ENCODE results near the gene SLC2A8. TPM values are rescaled to one million over a fixed set of nuclear protein-coding genes. Genes with fewer than 3 reads are reported as not detected.

The SLC2A8 gene
- total RNA-seq, 1 donor from 2014 or later = 38.4 TPM

DNA sequence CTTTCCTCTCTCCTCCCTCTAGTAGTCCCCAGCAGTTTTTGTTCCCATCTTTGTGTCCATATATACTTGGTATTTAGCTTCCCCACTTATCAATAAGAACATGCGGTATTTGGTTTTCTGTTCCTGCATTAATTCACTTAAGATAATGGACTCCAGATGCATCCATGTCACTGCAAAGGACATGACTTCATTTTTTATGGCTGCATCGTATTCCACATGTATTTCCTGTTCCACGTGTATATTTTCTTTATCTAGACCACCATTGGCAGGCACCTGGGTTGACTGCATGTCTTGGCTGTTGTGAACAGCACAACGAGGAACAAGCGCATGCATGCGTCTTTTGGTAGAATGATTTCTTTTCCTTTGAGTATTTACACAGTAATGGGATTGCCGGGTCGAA is 33.4 kb downstream of the SLC2A8 start:
- DNase-seq (ENCODE audit: low spot score) = no peak

DNA sequence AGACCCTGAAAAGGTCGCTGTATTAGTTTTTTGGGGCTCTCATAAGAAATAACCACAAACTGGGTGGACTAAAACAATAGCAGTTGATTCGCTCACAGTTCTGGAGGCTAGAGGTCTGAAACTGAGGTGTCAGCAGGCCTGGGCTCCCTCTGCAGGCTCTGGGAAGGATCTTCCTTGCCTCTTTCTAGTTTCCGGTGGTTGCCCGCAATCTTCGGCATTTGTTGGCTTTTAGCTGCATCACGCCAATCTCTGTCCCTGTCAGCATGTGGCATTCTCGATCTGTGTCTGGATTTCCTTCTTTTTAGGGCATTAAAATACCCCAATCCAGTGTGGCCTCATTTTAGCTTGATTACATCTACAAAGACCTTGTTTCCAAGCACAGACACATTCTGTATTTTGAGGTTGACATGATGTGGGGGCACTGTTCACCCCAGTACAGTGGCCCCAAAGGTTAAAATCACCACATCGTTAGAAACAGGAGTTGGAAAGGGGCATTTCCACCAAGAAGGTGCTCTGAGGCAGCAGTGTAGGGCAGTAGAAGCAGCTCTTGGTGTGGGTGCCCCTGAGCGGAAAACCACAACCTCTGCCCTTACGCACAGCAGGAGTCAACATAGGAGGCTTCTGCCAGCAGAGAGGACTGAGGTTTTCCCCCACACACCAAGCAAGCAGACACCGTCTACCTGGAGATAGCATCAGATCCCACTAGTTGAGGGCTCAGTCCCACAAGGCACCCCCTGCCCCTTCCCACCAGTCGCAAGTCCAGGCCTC is 40.7 kb downstream of the SLC2A8 start:
- no peak for DNase-seq (ENCODE audit: low spot score)

DNA sequence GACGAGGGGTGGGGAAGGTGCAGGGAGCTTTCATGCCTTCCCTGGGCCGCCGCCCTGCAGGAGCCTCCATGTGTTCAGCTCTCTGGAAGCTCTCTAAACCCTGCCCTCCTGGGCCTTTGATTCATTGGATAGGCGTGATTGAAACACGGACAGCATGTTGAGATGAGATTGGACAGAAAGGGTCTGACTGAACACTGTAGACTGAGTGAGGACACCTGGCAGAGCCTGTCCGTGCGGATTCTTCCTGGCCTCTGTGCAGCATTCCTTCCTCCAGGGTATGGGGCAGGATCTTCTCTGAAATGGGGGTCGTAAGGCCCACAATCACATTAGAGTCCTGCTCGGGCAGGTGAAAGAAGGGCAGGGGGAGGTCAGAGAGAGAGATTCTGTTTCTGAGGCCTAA is 41.4 kb downstream of the SLC2A8 start:
- DNase-seq (ENCODE audit: low spot score) = no peak

DNA sequence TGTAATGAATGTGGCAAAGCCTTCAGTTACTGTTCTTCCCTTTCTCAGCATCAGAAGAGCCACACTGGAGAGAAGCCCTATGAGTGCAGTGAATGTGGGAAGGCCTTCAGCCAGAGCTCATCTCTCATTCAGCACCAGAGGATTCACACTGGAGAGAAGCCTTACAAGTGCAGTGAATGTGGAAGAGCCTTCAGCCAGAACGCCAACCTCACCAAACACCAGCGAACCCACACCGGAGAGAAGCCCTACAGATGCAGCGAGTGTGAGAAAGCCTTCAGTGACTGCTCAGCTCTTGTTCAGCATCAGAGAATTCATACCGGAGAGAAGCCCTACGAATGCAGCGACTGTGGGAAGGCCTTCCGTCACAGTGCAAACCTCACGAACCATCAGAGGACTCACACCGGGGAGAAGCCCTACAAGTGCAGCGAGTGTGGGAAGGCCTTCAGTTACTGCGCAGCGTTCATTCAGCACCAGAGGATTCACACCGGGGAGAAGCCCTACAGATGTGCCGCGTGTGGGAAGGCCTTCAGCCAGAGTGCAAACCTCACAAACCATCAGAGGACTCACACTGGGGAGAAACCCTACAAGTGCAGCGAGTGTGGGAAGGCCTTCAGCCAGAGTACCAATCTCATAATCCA is 47.4 kb downstream of the SLC2A8 start:
- no peak for DNase-seq (ENCODE audit: low spot score)

DNA sequence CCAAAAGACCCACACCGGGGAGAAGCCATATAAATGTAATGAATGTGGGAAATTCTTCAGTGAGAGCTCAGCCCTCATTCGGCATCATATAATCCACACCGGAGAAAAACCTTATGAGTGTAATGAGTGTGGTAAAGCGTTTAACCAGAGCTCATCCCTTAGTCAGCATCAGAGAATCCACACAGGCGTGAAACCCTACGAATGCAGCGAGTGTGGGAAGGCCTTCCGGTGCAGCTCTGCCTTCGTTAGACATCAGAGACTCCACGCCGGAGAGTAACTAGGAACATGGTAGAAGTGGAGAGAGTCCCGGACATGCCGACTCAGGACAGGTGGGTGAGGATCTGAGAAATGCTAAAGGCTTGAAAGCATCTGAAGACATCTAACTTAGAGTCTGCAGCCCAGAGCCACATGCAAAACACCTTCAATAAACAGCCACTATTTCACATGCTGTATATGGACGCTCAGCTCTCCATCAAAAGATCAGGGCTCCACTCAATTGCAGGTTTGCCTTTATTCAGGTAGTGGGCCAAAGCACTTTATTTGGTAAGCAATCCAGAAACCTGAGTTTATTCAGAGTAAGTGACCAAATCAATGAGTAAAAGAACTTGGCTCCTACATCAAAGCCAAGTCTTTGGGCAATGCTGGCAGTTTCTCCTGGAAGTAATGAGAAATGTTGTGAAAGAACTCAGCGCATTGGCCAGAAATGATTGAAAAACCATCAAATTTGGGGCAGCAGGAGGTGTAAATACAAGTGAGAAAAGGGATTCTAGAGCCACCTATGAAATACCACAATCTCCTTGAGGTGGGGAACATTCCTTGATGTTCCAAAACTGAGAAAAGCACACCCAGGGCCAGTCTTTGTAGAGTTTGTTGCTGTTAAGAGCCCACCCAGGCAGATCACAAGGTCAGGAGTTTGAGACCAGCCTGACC is 48.2 kb downstream of the SLC2A8 start:
- no peak for DNase-seq (ENCODE audit: low spot score)

DNA sequence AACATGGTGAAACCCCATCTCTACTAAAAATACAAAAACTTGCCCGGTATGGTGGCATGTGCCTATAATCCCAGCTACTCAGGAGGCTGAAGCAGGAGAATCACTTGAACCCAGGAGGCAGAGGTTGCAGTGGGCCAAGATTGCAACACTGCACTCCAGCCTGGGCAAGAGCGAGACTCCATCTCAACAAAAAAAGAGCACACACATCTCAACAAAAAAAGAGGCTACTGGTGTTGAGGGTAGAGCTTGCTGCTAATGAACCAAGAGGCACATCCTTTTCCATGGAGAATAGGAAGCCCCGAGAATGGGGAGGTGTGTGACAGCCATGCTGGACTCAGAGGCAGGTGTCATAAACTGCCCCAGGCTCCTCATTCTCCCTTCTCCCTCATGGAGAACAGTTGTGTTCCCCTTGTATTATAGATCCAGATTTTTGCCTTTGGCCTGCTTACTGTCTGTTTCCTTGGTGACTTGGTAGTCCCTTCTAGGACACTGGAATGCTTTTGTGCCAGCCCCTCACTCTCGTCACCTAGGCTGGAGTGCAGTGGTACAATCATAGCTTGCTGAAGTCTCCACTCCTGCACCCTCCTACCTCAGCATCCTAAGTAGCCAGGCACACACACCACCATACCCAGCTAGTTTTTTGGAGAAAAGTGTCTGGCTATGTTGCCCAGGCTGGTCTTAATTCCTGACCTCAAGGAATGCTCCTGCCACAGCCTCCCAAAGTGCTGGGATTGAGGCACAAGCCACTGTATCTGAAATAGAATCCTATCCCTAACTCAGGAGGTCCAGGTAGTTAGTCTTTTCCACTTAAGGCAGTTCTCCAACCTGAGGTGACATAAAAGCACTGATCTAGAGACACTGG is 49.1 kb downstream of the SLC2A8 start:
- no peak for DNase-seq (ENCODE audit: low spot score)

DNA sequence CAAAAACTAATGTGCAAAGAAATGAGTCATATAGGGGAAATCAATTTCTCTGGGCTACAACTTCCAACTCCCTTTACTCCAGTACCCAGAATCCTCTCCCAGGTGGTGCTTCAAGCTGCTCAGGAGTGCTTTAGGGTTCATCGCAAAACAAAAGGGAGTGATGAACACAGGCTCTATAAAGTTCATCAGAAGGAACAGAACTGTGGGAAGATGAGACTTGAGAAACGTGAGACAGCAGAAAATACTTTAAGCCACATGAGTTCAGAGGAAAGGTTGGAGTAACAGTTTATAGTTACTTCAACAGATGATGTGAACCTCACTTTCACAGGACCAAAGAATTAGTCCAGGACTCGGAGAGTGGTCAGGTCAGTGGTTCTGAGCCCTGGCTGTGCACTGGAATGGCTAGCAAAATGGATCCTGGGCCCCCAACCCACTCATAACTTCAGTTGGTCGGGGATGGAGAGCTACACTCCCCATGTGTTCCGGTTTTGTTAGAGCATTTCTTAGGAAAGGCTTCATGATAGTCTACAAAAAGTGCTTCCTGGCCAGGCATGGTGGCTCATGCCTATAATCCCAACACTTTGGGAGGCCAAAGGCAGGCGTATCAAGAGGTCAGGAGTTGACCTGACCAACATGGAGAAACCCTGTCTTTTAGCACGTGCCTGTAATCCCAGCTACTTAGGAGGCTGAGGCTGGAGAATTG is 49.9 kb downstream of the SLC2A8 start:
- no peak for DNase-seq (ENCODE audit: low spot score)

DNA sequence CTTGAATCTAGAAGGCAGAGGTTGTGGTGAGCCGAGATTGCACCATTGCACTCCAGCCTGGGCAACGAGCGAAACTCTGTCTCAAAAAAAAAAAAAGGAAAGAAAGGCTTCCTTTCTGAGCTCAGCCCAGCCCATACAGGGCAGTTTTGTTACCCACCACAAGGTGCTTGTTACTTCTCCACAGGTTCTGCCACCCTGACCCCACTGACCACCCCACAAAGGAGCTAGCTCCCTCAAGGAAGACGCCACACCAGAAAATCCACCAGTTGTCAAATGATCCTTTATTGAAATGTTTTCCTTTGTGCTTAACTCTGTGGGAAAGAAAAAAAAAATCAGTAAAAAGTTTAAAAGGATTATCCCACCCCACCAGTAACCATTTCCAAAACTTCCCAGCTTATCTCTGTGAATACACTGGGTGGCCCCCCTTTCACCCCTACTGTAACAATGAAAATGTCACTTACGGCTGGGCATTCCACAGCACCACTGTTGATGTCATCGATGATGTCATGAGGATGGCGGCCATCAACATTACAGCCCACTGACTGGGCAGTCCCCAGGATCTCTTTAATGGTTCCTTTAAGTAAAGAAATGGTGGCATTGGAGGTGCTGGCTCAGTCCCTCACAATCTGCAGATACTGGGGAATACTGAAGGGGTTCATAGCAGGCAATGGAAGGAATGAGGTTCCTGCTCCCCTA is 50.6 kb downstream of the SLC2A8 start:
- DNase-seq (ENCODE audit: low spot score) = no peak

DNA sequence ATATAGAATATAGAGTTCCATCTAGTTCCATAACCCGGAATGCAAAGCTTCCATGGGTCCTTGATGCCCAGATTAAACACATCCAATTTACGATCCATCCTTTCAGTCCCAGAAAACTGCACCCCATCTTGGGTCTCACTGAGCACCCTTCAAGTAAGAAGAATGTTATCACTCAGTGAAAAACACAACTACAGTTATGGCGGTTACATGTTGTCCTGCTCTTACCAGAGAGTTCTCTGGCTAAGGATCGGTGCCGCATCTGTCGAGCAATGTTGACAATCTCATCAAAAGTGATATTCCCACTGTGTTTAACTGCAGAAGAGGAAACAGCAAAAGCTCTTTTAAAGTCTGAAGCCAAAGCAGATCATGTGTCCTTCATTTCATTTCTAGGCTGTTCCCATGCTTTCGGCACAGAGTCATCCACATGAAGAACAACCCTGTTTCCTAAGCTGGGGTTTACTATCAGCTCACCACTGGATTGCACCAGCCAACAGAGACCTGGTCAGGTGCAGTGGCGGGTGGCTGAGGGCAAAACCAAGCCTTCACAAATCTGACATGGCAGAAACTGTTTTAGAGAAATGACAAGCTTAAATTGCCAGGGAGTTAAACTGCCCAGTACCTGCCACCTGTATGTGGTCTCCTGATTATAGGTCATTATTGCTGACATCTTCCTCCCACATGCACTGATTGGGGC is 51.3 kb downstream of the SLC2A8 start:
- no peak for DNase-seq (ENCODE audit: low spot score)

DNA sequence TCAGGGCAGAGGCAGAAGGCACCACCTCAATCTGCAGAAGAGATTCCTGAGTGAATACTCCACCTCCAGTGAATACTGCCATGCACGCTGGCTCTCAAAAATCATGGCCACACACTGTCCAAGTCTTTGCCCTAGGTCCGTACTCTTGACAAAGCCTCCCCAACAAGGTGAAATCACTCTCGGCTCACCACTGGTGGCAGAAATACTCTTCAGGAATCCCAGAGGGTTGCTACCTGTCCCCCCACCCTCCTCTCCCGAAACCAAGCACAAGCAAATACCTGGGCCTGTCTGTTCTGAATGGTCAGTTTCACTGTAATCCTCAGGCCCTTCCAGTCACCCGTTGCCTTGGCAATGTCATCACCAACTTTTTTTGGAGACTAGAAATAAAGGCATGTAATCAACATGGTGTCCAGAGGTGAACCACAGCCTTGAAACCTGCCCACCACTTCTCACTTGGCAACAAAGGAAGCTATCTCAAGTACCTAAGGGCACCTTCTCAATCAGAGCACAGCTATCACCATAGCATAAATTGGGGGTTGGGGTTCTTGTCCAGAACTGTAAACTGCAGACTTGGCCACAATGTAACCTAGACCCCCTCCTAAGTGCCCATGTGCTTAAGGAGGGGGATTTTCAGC is 52.5 kb downstream of the SLC2A8 start:
- DNase-seq (ENCODE audit: low spot score) = no peak

DNA sequence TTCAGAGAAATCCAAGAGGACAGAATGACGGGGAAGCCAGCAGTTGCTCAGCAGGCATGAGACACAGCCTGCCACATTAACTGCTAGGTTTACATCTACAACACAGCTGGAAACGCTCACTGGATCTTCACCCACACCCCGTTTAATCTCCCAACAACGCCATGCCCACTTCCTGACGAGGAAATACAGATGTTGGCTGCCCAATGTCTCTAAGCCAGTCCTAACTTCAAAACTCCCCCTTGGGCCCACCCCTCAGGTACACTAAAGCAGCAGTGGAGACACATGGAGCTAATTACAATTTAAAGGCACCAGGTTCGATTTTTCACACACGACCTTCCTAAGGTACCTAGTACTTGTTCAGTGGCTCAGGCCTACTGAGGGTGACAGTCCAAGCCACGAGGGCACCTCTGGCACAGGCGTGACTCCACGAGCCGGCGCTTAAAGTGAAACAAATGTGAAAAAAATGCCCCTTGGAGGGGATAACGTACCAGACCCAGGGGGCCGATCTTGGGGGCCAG is 53.3 kb downstream of the SLC2A8 start:
- DNase-seq (ENCODE audit: low spot score) = no peak

DNA sequence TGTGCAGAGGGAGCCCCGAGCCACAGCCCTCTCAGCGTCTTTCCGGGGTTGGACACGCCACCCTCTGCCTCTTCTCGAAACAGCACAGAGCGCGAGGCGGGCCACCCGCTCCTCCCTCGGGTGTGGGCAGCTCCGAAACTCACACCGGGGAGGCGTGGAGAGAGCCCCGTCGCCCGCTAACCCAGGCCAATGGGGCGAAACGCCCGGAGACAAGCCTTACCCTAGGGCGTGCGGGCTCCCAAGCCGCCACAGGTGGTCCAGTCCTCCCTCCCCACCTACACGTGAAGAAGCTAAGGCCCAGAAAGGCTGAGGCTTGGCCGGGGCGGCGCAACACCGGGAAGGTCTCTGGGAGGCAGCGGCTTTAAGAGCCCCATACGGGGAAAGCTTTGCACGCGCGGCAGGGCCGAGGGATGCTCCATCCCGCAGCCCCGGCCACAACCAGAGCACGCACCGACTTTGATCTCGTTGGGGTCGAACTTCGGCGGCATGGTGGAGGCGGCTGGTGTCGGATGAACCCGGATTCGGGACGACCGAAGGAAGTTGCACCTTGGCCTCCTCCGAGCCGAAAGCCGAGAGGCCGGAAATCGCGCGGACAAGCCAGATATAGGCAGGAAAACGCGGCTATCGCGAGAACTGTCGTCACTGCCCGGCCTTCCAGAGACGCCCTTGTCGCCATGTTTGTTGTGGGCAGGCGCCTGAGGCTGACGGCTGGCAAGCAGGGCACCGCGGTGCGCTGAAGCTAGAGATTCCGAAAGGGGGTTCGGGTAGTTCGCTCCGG is 54.0 kb downstream of the SLC2A8 start, which contains the start of the genes LRSAM1 and RPL12:
Gene LRSAM1, plus strand, starts transcription at position 681 of the 778 bp plus-strand sequence. CDS start 3,018 bp downstream, outside the sequence.
Gene RPL12, minus strand, starts transcription at position 577 of the 778 bp plus-strand sequence. Its CDS starts 89 bp downstream, at position 488.
- peak; percentile 99 for DNase-seq (ENCODE audit: low spot score)

DNA sequence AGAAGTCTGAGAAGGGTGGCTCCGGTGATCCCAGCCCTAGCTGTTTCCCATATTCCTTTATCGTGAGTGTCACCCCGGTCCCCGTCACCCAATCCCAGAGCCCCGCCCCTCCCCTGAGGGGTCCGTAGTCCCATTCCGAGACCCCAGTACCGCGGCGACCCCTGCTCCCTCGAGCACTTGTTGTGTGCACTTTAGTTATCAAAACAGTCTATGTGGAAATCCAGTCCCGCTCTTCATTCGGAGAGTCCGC is 54.6 kb downstream of the SLC2A8 start:
- DNase-seq (ENCODE audit: low spot score) = no peak

DNA sequence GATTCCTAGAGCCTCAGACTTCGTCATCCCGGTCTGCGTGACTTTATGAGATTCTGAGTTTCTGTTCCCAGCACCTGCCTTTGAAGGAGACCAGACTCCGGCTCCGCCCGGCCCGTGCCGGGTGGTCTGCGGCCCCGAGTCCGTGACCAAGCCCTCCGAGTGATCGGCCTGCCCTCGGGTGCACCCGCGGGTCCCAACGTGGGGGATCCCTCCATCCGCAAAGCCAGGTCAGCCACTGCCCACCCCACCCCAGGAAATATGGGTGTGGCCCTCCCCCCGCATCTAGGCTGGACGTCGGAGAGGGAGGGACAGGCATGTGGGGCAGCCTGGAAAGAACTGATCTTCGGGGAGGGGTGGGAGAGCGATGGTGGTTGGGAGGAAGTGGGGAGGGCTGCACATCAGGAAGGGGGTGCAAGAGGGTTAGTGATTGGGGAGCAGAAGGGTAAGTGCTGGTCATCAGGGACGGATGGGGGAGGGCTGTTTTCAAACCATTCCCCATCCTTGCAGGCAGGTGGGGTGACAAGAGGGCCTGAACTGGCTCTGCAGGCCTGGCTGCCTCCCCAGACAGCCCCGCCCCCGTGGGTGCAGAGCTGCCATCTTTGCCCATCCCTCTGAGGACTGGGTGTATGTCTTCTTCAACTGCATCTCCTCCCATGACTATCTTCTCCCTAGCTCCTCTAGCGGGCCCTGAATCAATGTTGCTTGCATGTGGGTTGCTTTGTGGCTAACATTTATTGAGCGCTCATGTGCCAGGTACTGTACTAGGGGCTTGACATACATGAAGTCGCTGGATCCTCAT is 55.1 kb downstream of the SLC2A8 start:
- peak; percentile 77 for DNase-seq (ENCODE audit: low spot score)

DNA sequence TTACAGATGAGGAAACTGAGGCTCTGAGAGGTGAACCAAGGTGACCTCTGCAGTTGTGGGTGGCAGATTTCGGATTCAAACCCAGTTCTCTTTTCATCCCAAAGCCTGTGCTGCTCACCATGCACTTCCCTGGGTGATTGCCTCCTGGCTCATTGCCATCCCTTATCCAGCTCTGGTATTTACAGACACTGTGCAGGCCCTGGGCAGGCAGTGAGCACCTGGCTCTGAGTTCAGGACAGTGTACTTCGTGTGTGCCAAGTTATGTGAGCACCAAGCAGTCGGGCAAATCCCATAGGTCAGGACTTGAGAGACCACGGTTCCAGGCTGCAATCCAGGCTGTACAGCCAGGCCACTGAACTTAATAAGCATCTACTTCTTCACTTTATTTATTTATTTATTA is 55.7 kb downstream of the SLC2A8 start:
- DNase-seq (ENCODE audit: low spot score) = peak; percentile 60

DNA sequence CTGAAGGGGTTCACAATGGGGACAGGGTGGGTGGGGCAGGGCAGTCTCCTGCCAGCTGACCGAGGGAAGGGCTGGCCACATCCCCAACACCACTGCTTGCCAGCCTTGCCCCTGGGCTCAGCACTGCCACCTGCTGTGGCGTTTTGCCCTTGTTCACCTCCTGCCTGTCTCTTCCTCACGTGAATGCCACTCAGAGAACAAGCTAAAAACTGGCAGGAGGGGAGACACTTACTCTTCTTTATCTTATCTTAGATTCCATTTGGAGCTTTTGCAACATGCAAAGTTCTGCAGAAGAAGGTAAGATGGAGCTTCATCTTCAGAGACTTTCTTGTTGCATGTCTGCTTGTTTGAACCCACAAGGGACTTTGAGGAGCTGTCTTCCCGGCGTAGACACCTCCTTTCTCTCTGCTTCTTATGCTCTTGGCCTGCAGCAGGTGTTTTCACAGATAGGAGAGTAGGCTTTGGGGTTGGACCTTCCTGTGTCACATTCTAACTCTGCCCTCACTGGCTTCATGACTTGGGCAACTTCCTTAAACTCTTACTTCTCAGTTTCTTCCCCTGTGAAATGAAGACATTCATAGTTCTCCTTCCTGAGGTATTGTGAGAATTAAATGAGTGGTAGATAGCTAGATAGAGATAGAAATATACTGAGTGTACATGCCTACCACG is 58.5 kb downstream of the SLC2A8 start:
- no peak for DNase-seq (ENCODE audit: low spot score)
